BJ (cell line): ENCODE measurements around the gene MYH6. TPM values are rescaled to one million over a fixed set of nuclear protein-coding genes. Genes with fewer than 3 reads are reported as not detected.

Experiments used
- CTCF ChIA-PET: fragments of 350-600 bp; formaldehyde crosslinking; extraction: SDS; loops from one replicate; lab custom pipeline; 2021; ENCODE audit warnings: antibody characterized with exemption, inconsistent platforms; lab: Yijun Ruan, JAX
- POLR2A ChIA-PET: fragments of 300-600 bp; sonication (Branson Sonifier 250); formaldehyde crosslinking; extraction: SDS; loops from one replicate; lab custom pipeline; 2021; ENCODE audit warnings: antibody characterized with exemption; lab: Charles Lee
- DNase-seq: peaks from one replicate; pipeline ENCODE4 v3.0.0-alpha.2; 2011; ENCODE audit warnings: low read depth
- H3K27me3 ChIP-seq: 2 replicates; pipeline ENCODE4 v1.6.0; 2011; ENCODE audit warnings: low read length; ENCODE audit not compliant: control insufficient read depth, insufficient read depth
- H3K36me3 ChIP-seq: 2 replicates; pipeline ENCODE4 v1.5.1; 2011; ENCODE audit warnings: low read length; ENCODE audit not compliant: control insufficient read depth, insufficient read depth
- H3K4me3 ChIP-seq: 2 replicates; pipeline ENCODE4 v1.5.1; 2011; ENCODE audit warnings: low read depth, mild to moderate bottlenecking, control low read depth, low read length
- CTCF ChIP-seq: IDR thresholded peaks from 2 replicates; pipeline ENCODE4 v1.5.1; 2011; ENCODE audit warnings: low read depth, mild to moderate bottlenecking, control low read depth, inconsistent platforms, low read length, moderate library complexity; ENCODE audit not compliant: insufficient read depth
- polyA plus RNA-seq: library from polyadenylated mRNA; depleted of rRNA; stranded (reverse); fragments of >200 nt; gene quantifications from 2 replicates; pipeline ENCODE4 v1.2.3, GENCODE V29; 2011

The MYH6 gene
- polyA plus RNA-seq, 1 experiment: not detected

GRCh38 chr14:23362200-23362599 is 45.9 kb downstream of the MYH6 start:
- peak; percentile 34; the same call in 1 of the 2 replicates for TF ChIP-seq CTCF
- no peak for DNase-seq
- ChIA-PET POLR2A (interaction anchor here (0.7 kb wide), 1 partner anchor 774 kb away, joined by 3 read pairs; the partner anchor contains the start of gene PSME1), CTCF (interaction anchor here (1.2 to 1.4 kb wide), 2 partner anchors 17 to 23 kb away, joined by 3 to 11 read pairs; no protein-coding TSS in a partner anchor)
- Histone ChIP-seq H3K27me3 (peaks cover 8% of the 10 kb centered on the region), H3K4me3 (no peak overlapping the region), H3K36me3 (peaks cover 3% of the 10 kb centered on the region)

GRCh38 chr14:23361763-23362162 is 46.3 kb downstream of the MYH6 start:
- peaks cover 9% of the 10 kb centered on the region for H3K27me3 ChIP-seq
- no peak overlapping the region for H3K4me3 ChIP-seq
- H3K36me3 ChIP-seq: peaks cover 3% of the 10 kb centered on the region
- DNase-seq: no peak
- CTCF ChIA-PET: interaction anchor here (1.2 to 1.4 kb wide), 2 partner anchors 18 to 23 kb away, joined by 3 to 11 read pairs; no protein-coding TSS in a partner anchor
- no peak for TF ChIP-seq CTCF
- POLR2A ChIA-PET: interaction anchor here (0.7 kb wide), 1 partner anchor 774 kb away, joined by 3 read pairs; the partner anchor contains the start of gene PSME1

- Histone ChIP-seq H3K36me3 (peaks cover 3% of the 10 kb centered on the region), H3K4me3 (no peak overlapping the region), H3K27me3 (peaks cover 10% of the 10 kb centered on the region)
- no peak for DNase-seq
- TF ChIP-seq CTCF: no peak
- ChIA-PET POLR2A (no interaction called here), CTCF (interaction anchor here (1.4 kb wide), 1 partner anchor 18 kb away, joined by 11 read pairs; no protein-coding TSS in a partner anchor)
These were observed 46.8 kb downstream of the MYH6 start for GRCh38 chr14:23361320-23361719.

GRCh38 chr14:23360496-23360895 is 47.6 kb downstream of the MYH6 start:
- ChIA-PET CTCF (interaction anchor here (0.8 to 1.4 kb wide), 3 partner anchors 20 to 103 kb away, joined by 3 to 8 read pairs (median 4); no protein-coding TSS in a partner anchor), POLR2A (no interaction called here)
- peaks cover 3% of the 10 kb centered on the region for H3K36me3 ChIP-seq
- 0 out of 2 replicates have a peak, but pooled peaks have one; percentile 4 for TF ChIP-seq CTCF
- DNase-seq: no peak
- H3K27me3 ChIP-seq: peaks cover 10% of the 10 kb centered on the region
- no peak overlapping the region for H3K4me3 ChIP-seq

GRCh38 chr14:23359722-23360447 is 48.2 kb downstream of the MYH6 start:
- no peak for DNase-seq
- no peak for TF ChIP-seq CTCF
- CTCF ChIA-PET: interaction anchor here (0.8 to 1.4 kb wide), 3 partner anchors 20 to 102 kb away, joined by 3 to 8 read pairs (median 4); no protein-coding TSS in a partner anchor
- Histone ChIP-seq H3K27me3 (peaks cover 9% of the 10 kb centered on the region), H3K36me3 (peaks cover 3% of the 10 kb centered on the region), H3K4me3 (no peak overlapping the region)
- POLR2A ChIA-PET: no interaction called here
